HCT116 (cell line): ENCODE measurements around the gene NEDD4L. TPM values are rescaled to one million over a fixed set of nuclear protein-coding genes. Genes with fewer than 3 reads are reported as not detected.

Experiments
- ATAC-seq: fragments of 200-7000 bp; cut with Tn5 transposase; 2 replicates; pipeline ENCODE4 v1.9.1; 2020; ENCODE audit warnings: mild to moderate bottlenecking, moderate library complexity
- BruUV-seq: library from RNA; stranded (reverse); fragments of 400-500 nt; replicated peaks from 2 replicates; lab custom pipeline; 2021; lab: Mats Ljungman, UMichigan
- CTCF ChIA-PET: fragments of 300-600 bp; sonication (Branson Sonifier 250); formaldehyde crosslinking; loops from one replicate; lab custom pipeline; 2021; ENCODE audit warnings: antibody characterized with exemption; lab: Charles Lee
- POLR2A ChIA-PET: fragments of 300-600, 350-600 bp; sonication (Branson Sonifier 250); formaldehyde crosslinking; loops from one replicate; lab custom pipeline; 2021; ENCODE audit warnings: antibody characterized with exemption; lab: Charles Lee
- RAD21 ChIA-PET, 2 experiments: fragments of 300-600 bp; sonication (Branson Sonifier 250); formaldehyde crosslinking; loops; one replicate each; lab custom pipeline; 2023; ENCODE audit warnings: low total read pairs in 2 of 2; ENCODE audit not compliant: uncharacterized antibody in 2 of 2, unreplicated experiment in 2 of 2, low non-redundant PET in 1 of 2; lab: Charles Lee
- DNase-seq: peaks from one replicate; pipeline ENCODE4 v3.0.0-alpha.2; 2010; ENCODE audit warnings: low read depth, low spot score
- H2AFZ ChIP-seq: fragments of 200-600 bp; shearing (Covaris generic), sonication (generic); 2 replicates; pipeline ENCODE4 v1.6.1; 2017; ENCODE audit warnings: low read depth, mixed run types, mixed read lengths, antibody characterized with exemption, low read length; ENCODE audit not compliant: poor library complexity, severe bottlenecking
- H3K27ac ChIP-seq: 2 replicates; pipeline ENCODE4 v1.5.1; 2012; ENCODE audit warnings: low read depth, low read length
- H3K27me3 ChIP-seq: fragments of 200-600 bp; sonication (generic); 2 replicates; pipeline ENCODE4 v1.6.1; 2016; ENCODE audit warnings: mixed run types, low read length, mixed read lengths; ENCODE audit not compliant: insufficient read depth
- H3K36me3 ChIP-seq, 2 experiments: fragments of 200-500 bp in 1 of 2; fragments of 200-600 bp in 1 of 2; sonication (Bioruptor generic) in 1 of 2; sonication (generic) in 1 of 2; 2 replicates each; pipeline versions ENCODE4 v1.5.1 to v1.6.1; 2014 to 2016; ENCODE audit warnings: low read length in 2 of 2, inconsistent platforms in 1 of 2, mixed read lengths in 1 of 2, mixed run types in 1 of 2; ENCODE audit not compliant: insufficient read depth in 2 of 2, control insufficient read depth in 1 of 2
- H3K4me1 ChIP-seq, 2 experiments: fragments of 200-600 bp in 1 of 2; sonication (generic) in 1 of 2; 2 replicates each; pipeline versions ENCODE4 v1.5.1 to v1.6.1; 2012 to 2017; ENCODE audit warnings: low read length in 2 of 2, inconsistent platforms in 1 of 2, mild to moderate bottlenecking in 1 of 2, mixed read lengths in 1 of 2, mixed run types in 1 of 2, moderate library complexity in 1 of 2; ENCODE audit not compliant: insufficient read depth in 2 of 2, control insufficient read depth in 1 of 2
- H3K4me2 ChIP-seq: fragments of 200-600 bp; sonication (generic); 2 replicates; pipeline ENCODE4 v1.6.1; 2017; ENCODE audit warnings: mixed run types, low read length, mixed read lengths
- H3K4me3 ChIP-seq, 2 experiments: fragments of 200-600 bp in 1 of 2; sonication (generic) in 1 of 2; replicated peaks in 1 of 2; 2 replicates each; pipeline ENCODE4 v1.5.1; 2011 to 2016; ENCODE audit warnings: low read length in 2 of 2, control low read depth in 1 of 2, low read depth in 1 of 2, mild to moderate bottlenecking in 1 of 2, mixed read lengths in 1 of 2, mixed run types in 1 of 2
- H3K79me2 ChIP-seq: fragments of 200-600 bp; sonication (generic); 2 replicates; pipeline ENCODE4 v1.6.1; 2017; ENCODE audit warnings: mild to moderate bottlenecking, mixed run types, low read length, moderate library complexity, mixed read lengths; ENCODE audit not compliant: insufficient read depth
- H3K9ac ChIP-seq: fragments of 200-600 bp; sonication (generic); 2 replicates; pipeline ENCODE4 v1.6.1; 2016; ENCODE audit warnings: low read length, mixed read lengths
- H3K9me2 ChIP-seq: fragments of 200-600 bp; sonication (generic), shearing (Covaris generic); 2 replicates; pipeline ENCODE4 v1.6.1; 2017; ENCODE audit warnings: mixed run types, mild to moderate bottlenecking, moderate library complexity; ENCODE audit not compliant: insufficient read depth
- H3K9me3 ChIP-seq, 2 experiments: fragments of 200-500 bp in 1 of 2; fragments of 200-600 bp in 1 of 2; sonication (Bioruptor generic) in 1 of 2; sonication (generic) in 1 of 2; 2 replicates each; pipeline ENCODE4 v1.6.1; 2014 to 2017; ENCODE audit warnings: low read length in 2 of 2, mixed read lengths in 2 of 2, inconsistent platforms in 1 of 2, low read depth in 1 of 2, mild to moderate bottlenecking in 1 of 2, mixed run types in 1 of 2, moderate library complexity in 1 of 2; ENCODE audit not compliant: control insufficient read depth in 1 of 2, insufficient read depth in 1 of 2
- H4K20me1 ChIP-seq: fragments of 200-600 bp; sonication (generic), shearing (Covaris generic); 2 replicates; pipeline ENCODE4 v1.6.1; 2017; ENCODE audit warnings: mixed run types, mild to moderate bottlenecking, moderate library complexity; ENCODE audit not compliant: insufficient read depth
- ATF3 ChIP-seq: IDR thresholded peaks from 2 replicates; pipeline ENCODE4 v1.6.1; 2012
- CBX3 ChIP-seq: IDR thresholded peaks from 2 replicates; pipeline ENCODE4 v1.6.1; 2012; ENCODE audit warnings: low read depth
- CTCF ChIP-seq, 3 experiments: fragments of 200-600 bp in 1 of 3; sonication (generic) in 1 of 3; IDR thresholded peaks in 2 of 3; conservative IDR thresholded peaks in 1 of 3; 2 replicates each; pipeline ENCODE4 v1.5.1; 2012 to 2017; ENCODE audit warnings: low read depth in 2 of 3, low read length in 2 of 3, antibody characterized with exemption in 1 of 3, borderline replicate concordance in 1 of 3, control low read depth in 1 of 3, mild to moderate bottlenecking in 1 of 3, mixed read lengths in 1 of 3, mixed run types in 1 of 3, moderate library complexity in 1 of 3; ENCODE audit not compliant: insufficient read depth in 1 of 3
- EZH2phosphoT487 ChIP-seq: fragments of 200-600 bp; IDR thresholded peaks from 2 replicates; pipeline ENCODE4 v1.6.1; 2018; ENCODE audit warnings: antibody characterized with exemption, borderline replicate concordance
- POLR2A ChIP-seq: IDR thresholded peaks from 2 replicates; pipeline ENCODE4 v1.7.0; 2011; ENCODE audit warnings: borderline replicate concordance; ENCODE audit not compliant: insufficient read depth, insufficient read length; ENCODE audit errors: extremely low read depth
- POLR2AphosphoS5 ChIP-seq: IDR thresholded peaks from 2 replicates; pipeline ENCODE4 v1.6.1; 2011; ENCODE audit warnings: mild to moderate bottlenecking, low read depth, low read length, moderate library complexity
- SRF ChIP-seq: IDR thresholded peaks from 2 replicates; pipeline ENCODE4 v1.6.1; 2012; ENCODE audit warnings: low read depth
- TCF7L2 ChIP-seq: IDR thresholded peaks from 2 replicates; pipeline ENCODE4 v1.7.0; 2011; ENCODE audit warnings: borderline replicate concordance, inconsistent platforms; ENCODE audit not compliant: insufficient read depth, insufficient read length; ENCODE audit errors: extremely low read depth
- ZFX ChIP-seq: fragments of 450-650 bp; IDR thresholded peaks from 2 replicates; pipeline ENCODE4 v1.6.1; 2017
- intact Hi-C: fragments of 100-400 bp; cut with micrococcal nuclease; formaldehyde crosslinking; loops from 2 replicates; pipeline ENCODE4 v1.10.0; 2022
- total RNA-seq: library from RNA; stranded (reverse); gene quantifications from one replicate; pipeline ENCODE4 v1.2.1, GENCODE V29; 2021; ENCODE audit not compliant: unreplicated experiment

Gene NEDD4L
- total RNA-seq, 1 experiment from 2014 or later = 41.5 TPM

- TF ChIP-seq CTCF (IDR thresholded peaks at IDR 0.05 in 2 of 3, conservative IDR thresholded peaks at IDR 0.05 in 1 of 3; ENCODE audit: borderline replicate concordance in 1 of 3, insufficient read depth in 1 of 3, low read depth in 2 of 3, low read length in 2 of 3) (no peak), CBX3 (no peak), TCF7L2 (no peak), EZH2phosphoT487 (no peak), POLR2A (no peak), SRF (no peak)
These were observed 344.7 kb downstream of the NEDD4L start (continued) for GRCh38 chr18:58388736-58389135.

- peaks cover 0 to 5% of the 10 kb centered on the region in 2 experiments; a peak in 2 of 4 replicates for H3K36me3 ChIP-seq
- H3K9me2 ChIP-seq = no peaks in the 10 kb centered on the region
- no peaks in the 10 kb centered on the region for H4K20me1 ChIP-seq
- no peak for ATAC-seq
- H3K4me3 ChIP-seq = no peak overlapping the region
- H3K79me2 ChIP-seq = no peaks in the 10 kb centered on the region
- H3K4me2 ChIP-seq = no peak overlapping the region
- POLR2A ChIA-PET = no interaction called here
- no peaks in the 10 kb centered on the region for H3K9me3 ChIP-seq
- TF ChIP-seq ZFX = no peak
- TF ChIP-seq ATF3 = no peak
- TF ChIP-seq POLR2AphosphoS5 = no peak
- TF ChIP-seq, all 23 proteins: peak for 0
- ChIA-PET RAD21 (no interaction called here), CTCF (no interaction called here)
- intact Hi-C loops = no loop called here
- BruUV-seq = no TSS peak
- no peak overlapping the region for H3K9ac ChIP-seq
- H3K27me3 ChIP-seq = no peaks in the 10 kb centered on the region
- H3K27ac ChIP-seq = no peak overlapping the region
- no peak overlapping the region for H2AFZ ChIP-seq
- no peaks in the 10 kb centered on the region for H3K4me1 ChIP-seq
- no peak for DNase-seq
These were observed 345.7 kb downstream of the NEDD4L start for GRCh38 chr18:58389745-58390144.
